ENCODE results near the gene NTNG1.

DNA sequence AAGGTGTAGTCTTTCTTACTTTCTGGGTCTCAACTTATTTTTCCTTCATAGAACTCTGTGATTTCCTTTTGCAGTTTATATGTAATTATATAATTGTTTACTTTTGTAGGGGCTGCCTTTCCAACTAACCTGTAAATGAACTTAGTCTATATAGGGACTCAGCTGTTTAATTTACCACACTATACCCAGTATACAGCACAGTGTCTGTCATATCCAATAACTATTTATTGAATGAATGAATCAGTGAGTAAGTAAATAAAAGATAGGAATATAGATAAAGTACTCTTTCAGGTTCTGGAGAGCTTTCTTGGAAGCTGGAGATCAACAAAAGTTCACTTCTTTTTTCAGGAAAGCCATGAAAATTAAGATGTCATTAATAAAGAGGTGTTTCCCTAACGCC is 174.8 kb downstream of the NTNG1 start:
- TF ChIP-seq POLR2A (IDR thresholded peaks at IDR 0.05; ENCODE audit: low read length) (no peak), GATA1 (IDR thresholded peaks at IDR 0.05; ENCODE audit: low read depth, low read length) (no peak)

Measured in erythroblast (primary cell).